ENCODE measurements around the gene SEC22C.

- TF ChIP-seq, protein P1, sequence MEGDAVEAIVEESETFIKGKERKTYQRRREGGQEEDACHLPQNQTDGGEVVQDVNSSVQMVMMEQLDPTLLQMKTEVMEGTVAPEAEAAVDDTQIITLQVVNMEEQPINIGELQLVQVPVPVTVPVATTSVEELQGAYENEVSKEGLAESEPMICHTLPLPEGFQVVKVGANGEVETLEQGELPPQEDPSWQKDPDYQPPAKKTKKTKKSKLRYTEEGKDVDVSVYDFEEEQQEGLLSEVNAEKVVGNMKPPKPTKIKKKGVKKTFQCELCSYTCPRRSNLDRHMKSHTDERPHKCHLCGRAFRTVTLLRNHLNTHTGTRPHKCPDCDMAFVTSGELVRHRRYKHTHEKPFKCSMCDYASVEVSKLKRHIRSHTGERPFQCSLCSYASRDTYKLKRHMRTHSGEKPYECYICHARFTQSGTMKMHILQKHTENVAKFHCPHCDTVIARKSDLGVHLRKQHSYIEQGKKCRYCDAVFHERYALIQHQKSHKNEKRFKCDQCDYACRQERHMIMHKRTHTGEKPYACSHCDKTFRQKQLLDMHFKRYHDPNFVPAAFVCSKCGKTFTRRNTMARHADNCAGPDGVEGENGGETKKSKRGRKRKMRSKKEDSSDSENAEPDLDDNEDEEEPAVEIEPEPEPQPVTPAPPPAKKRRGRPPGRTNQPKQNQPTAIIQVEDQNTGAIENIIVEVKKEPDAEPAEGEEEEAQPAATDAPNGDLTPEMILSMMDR (conservative IDR thresholded peaks at IDR 0.05) = no peak
- TF ChIP-seq EZH2 (IDR thresholded peaks at IDR 0.05; ENCODE audit: low read depth) = no peak
These were observed 413 bp downstream of the SEC22C start for GRCh38 chr3:42581400-42581708.
